ENCODE data around the gene QPCT. TPM values are rescaled to one million over a fixed set of nuclear protein-coding genes. Genes with fewer than 3 reads are reported as not detected.

Gene QPCT
- total RNA-seq, 1 experiment from 2014 or later, result 13.6 TPM

DNA sequence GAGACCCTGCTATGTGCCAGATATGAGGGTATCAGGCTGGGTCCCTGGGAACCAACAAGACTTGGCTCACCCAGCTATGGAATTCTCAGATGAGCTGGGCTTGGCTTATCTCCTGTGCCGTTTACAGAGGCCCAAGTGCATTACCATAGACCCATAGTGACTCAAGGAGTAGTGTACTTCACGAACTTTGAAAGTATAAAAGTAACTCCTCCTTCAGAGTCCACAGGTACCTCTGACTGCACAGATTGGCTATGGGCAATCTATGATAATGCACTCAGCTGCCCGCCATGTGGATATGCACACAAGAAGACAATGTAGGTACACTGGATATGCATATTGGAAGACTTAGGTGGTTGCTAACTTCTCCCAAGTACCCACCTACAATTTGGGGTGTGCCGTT lies 78.4 kb downstream of the QPCT start:
- POLR2A ChIA-PET, result no interaction called here
- TF ChIP-seq CBFB (CRISPR knock-in tag; IDR thresholded peaks at IDR 0.05; ENCODE audit: low read depth) (no peak), ZNF317 (CRISPR knock-in tag; IDR thresholded peaks at IDR 0.05; ENCODE audit: borderline replicate concordance, low read depth) (no peak), FOXK1 (CRISPR knock-in tag; IDR thresholded peaks at IDR 0.05) (no peak), GABPB1 (CRISPR knock-in tag; IDR thresholded peaks at IDR 0.05) (no peak)
- TF ChIP-seq, protein P1, sequence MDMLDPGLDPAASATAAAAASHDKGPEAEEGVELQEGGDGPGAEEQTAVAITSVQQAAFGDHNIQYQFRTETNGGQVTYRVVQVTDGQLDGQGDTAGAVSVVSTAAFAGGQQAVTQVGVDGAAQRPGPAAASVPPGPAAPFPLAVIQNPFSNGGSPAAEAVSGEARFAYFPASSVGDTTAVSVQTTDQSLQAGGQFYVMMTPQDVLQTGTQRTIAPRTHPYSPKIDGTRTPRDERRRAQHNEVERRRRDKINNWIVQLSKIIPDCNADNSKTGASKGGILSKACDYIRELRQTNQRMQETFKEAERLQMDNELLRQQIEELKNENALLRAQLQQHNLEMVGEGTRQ (CRISPR knock-in tag; IDR thresholded peaks at IDR 0.05), result no peak
- Mint-ChIP-seq H3K4me1 (no peaks in the 10 kb centered on the region), H3K36me3 (no peaks in the 10 kb centered on the region), H3K27me3 (ENCODE audit: low read depth) (no peaks in the 10 kb centered on the region), H3K9me3 (no peaks in the 10 kb centered on the region), H3K27ac (no peak overlapping the region), H3K4me3 (no peak overlapping the region)
- DNase-seq (ENCODE audit: low spot score) (no peak), ATAC-seq (no peak)
- CTCF ChIA-PET, result interaction anchor here (1.4 kb wide), 1 partner anchor 410 kb away, joined by 3 read pairs; no protein-coding TSS in a partner anchor

Other genes with a start within 250 kb of the QPCT start
- gene EIF2AK2, start 187.7 kb upstream of the QPCT start, total RNA-seq (2021), result 34.2 to 42.3 TPM (median 40.7 TPM) in 3 replicates
- gene SULT6B1, start 156.0 kb upstream of the QPCT start, total RNA-seq (2021), result not detected in 3 replicates
- gene CEBPZOS, start 148.1 kb upstream of the QPCT start, total RNA-seq (2021), result 123 to 136 TPM (median 129 TPM) in 3 replicates
- 127 to 146 TPM (median 132 TPM) in 3 replicates for gene CEBPZ, start 113.0 kb upstream of the QPCT start, total RNA-seq (2021)
- gene NDUFAF7, start 113.0 kb upstream of the QPCT start, total RNA-seq (2021), result 42.9 to 57.8 TPM (median 44.9 TPM) in 3 replicates
- 65.9 to 82.1 TPM (median 68.5 TPM) in 3 replicates for gene PRKD3, start 19.8 kb upstream of the QPCT start, total RNA-seq (2021)